ENCODE data around the gene TMEM120B.
A peak's percentile ranks its signal among the peaks of the same experiment; 100 is the strongest.
"Not testable (repeated sequence)": the region's sequence is repeated elsewhere in the genome, so short reads cannot be mapped to it uniquely, and the experiment has no call there.

TMEM120B gene

GRCh38 chr12:121712461-121713256 is at the start of gene TMEM120B:
Gene TMEM120B, plus strand, starts transcription at chr12:121712752. Its CDS starts 144 bp downstream, at chr12:121712896.
- peak within 1 kb of the TSS; percentile 46 for H3K27ac ChIP-seq
- TF ChIP-seq CTCF (IDR thresholded peaks at IDR 0.05) (peak; percentile 21), ZFX (IDR thresholded peaks at IDR 0.05; ENCODE audit: borderline replicate concordance) (no peak)

GRCh38 chr12:121663610-121663929 is 49.0 kb upstream of the TMEM120B start:
- peak overlapping the region; percentile 67 for H3K27ac ChIP-seq
- TF ChIP-seq CTCF (IDR thresholded peaks at IDR 0.05) = no peak
- TF ChIP-seq ZFX (IDR thresholded peaks at IDR 0.05; ENCODE audit: borderline replicate concordance) = no peak

GRCh38 chr12:121666829-121667228 is 45.7 kb upstream of the TMEM120B start:
- H3K27ac ChIP-seq = not testable (repeated sequence)

- no peak overlapping the region for H3K27ac ChIP-seq
- TF ChIP-seq ZFX (IDR thresholded peaks at IDR 0.05; ENCODE audit: borderline replicate concordance) (no peak), CTCF (IDR thresholded peaks at IDR 0.05) (peak; percentile 74)
Observed at GRCh38 chr12:121668750-121669520, 43.6 kb upstream of the TMEM120B start.

- no peak within 1 kb of the TSS for H3K27ac ChIP-seq
- TF ChIP-seq ZFX (IDR thresholded peaks at IDR 0.05; ENCODE audit: borderline replicate concordance) = no peak
Observed at GRCh38 chr12:121669521-121669900, 43.0 kb upstream of the TMEM120B start, which contains the start of gene MORN3. Gene MORN3, minus strand, starts transcription at chr12:121669654. Its CDS starts 171 bp downstream, at chr12:121669483.

- TF ChIP-seq ZFX (IDR thresholded peaks at IDR 0.05; ENCODE audit: borderline replicate concordance) (no peak), CTCF (IDR thresholded peaks at IDR 0.05) (no peak)
- peak overlapping the region; percentile 89 for H3K27ac ChIP-seq
Observed at GRCh38 chr12:121673013-121673511, 39.5 kb upstream of the TMEM120B start.

GRCh38 chr12:121676190-121676589 is 36.4 kb upstream of the TMEM120B start:
- no peak for TF ChIP-seq CTCF (IDR thresholded peaks at IDR 0.05)
- no peak for TF ChIP-seq ZFX (IDR thresholded peaks at IDR 0.05; ENCODE audit: borderline replicate concordance)

GRCh38 chr12:121678305-121678704 is 34.2 kb upstream of the TMEM120B start:
- no peak for TF ChIP-seq CTCF (IDR thresholded peaks at IDR 0.05)
- TF ChIP-seq ZFX (IDR thresholded peaks at IDR 0.05; ENCODE audit: borderline replicate concordance) = no peak
- H3K27ac ChIP-seq = no peak overlapping the region

More at GRCh38 chr12:121676190-121676589, 36.4 kb upstream of the TMEM120B start:
- H3K27ac ChIP-seq = no peak overlapping the region

Data from 22Rv1 (cell line).